ENCODE measurements around the gene MAMSTR. TPM values are rescaled to one million over a fixed set of nuclear protein-coding genes. Genes with fewer than 3 reads are reported as not detected.
A peak's percentile ranks its signal among the peaks of the same experiment; 100 is the strongest.
"Not testable (repeated sequence)": the region's sequence is repeated elsewhere in the genome, so short reads cannot be mapped to it uniquely, and the experiment has no call there.

MAMSTR gene
- total RNA-seq, 1 experiment from 2014 or later, result 0.50 TPM

DNA sequence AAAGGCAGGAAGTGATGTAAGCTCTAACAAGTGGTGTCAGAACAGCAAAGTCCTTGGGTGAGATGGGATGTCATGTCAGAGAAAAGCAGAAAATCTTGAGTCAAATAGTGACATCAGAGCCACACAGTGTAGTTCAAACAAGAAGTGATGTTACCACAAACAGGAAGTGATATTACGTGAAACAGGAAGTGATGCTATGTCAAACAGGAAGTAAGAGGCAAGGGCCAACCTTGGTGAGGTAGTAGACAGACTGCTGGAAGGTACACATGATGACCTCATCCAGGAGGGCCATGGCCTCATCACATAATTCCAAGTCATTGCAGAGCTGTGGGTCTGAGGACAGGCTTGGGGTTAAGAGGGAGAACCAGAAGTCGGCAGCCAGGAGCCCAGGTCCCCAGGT, 7.0 kb upstream of the MAMSTR start:
- DNase-seq (ENCODE audit: low read depth, low spot score), result no peak
- in situ Hi-C loops (cut with HindIII; ENCODE audit: low pct_unique_long_range_greater_than_20kb, low sequenced_read_pairs), result no loop called here

DNA sequence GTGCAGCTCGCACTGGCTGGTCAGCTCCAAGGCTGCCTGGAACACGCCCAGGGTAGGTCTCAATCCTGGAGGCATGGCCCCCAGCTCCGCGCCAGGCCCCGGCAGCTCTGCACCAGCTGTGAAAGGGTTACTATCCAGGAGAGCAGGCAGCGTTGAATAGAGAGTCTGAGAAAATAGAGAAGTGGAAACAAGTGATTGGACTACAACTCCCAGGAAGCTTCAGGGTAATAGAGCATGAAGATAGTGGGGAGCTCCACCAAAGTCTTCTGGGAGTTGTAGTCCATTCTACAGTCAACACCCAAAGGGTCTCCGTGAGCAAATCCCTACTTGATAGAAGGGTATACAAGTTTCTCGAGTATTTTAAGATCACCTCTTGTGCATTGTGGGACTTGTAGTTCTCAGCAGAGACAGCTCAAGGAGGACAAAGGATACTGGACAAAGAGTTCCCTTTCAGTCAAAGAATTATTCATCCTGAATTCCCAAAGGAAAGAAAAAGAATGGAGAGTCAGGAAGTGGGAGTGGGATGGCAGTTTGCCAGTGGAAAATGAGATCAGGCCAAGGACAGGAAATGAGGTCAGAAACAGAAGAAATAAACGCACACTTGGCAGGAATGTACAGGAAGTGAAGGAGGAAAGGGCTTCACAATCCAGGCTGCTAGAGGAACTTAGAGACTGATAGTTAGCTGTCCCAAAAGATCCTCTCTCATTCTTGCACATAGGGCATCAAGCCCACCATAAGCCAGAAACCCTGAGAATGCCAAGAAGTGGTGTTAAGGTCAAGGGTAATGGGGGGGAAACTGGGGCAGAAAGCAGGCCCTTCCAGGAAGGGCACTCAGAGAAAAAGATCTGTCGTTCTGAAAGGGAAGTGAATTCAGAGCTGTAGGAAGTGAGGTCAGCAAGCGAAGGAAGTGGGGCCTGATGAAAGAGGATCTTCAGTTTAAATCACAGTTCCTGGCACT, 5.5 kb upstream of the MAMSTR start:
- DNase-seq (ENCODE audit: low read depth, low spot score), result peak; percentile 95
- in situ Hi-C loops (cut with HindIII; ENCODE audit: low pct_unique_long_range_greater_than_20kb, low sequenced_read_pairs), result no loop called here

GRCh38 chr19:48722196-48722708, 2.7 kb upstream of the MAMSTR start:
- in situ Hi-C loops (cut with HindIII; ENCODE audit: low pct_unique_long_range_greater_than_20kb, low sequenced_read_pairs), result no loop called here
- no peak for DNase-seq (ENCODE audit: low read depth, low spot score)

GRCh38 chr19:48720613-48721296, 1.2 kb upstream of the MAMSTR start:
- in situ Hi-C loops (cut with HindIII; ENCODE audit: low pct_unique_long_range_greater_than_20kb, low sequenced_read_pairs), result no loop called here
- DNase-seq (ENCODE audit: low read depth, low spot score), result peak; percentile 17

DNA sequence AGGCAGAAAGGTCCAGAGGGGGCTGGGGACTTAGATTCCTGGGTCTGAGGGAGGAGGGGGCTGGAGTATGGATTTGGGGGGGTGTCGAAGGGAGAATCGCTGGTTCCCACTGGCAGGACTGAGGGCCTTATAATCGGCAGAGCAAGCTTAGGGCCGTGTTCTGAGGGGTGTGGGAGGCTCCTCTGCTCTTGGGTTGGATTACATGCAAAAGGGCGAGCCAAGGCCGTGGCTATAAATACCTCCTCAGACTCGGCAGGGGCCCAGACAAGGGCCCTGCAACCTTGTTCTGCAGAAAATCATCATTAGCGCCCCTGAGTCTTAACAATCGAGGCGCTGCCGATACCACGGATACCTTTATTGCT, 707 bp upstream of the MAMSTR start:
- no peak for DNase-seq (ENCODE audit: low read depth, low spot score)
- in situ Hi-C loops (cut with HindIII; ENCODE audit: low pct_unique_long_range_greater_than_20kb, low sequenced_read_pairs), result no loop called here

DNA sequence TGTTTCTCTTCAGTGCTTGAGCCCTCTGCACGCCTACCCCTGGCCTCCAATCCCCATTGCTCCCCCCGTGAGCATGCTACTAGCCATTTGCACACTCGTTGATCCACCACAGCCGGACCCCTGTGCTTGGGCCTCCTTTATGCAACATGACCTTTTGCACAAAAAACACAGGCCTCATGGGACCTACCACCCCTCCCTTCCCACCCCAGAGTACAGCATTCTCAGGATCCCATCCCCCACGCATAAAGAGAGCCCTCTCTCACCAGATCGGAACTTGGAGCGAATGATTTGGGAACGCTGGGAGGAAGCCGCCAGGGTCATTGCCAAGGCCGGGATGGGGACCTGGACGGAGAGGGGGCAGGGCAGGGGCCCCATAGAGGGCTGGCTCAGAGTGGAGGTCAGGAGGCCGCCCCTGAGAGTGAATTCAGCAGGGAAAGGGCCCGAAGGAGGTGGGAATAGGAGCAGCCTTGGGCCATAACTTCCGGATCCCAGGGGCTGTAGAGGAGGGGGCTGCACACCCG, 754 bp downstream of the MAMSTR start:
- no peak for DNase-seq (ENCODE audit: low read depth, low spot score)
- in situ Hi-C loops (cut with HindIII; ENCODE audit: low pct_unique_long_range_greater_than_20kb, low sequenced_read_pairs), result no loop called here

- DNase-seq (ENCODE audit: low read depth, low spot score); in situ Hi-C loops (cut with HindIII; ENCODE audit: low pct_unique_long_range_greater_than_20kb, low sequenced_read_pairs): not testable (repeated sequence)
These were observed 1.4 kb downstream of the MAMSTR start for GRCh38 chr19:48718106-48718505.

DNA sequence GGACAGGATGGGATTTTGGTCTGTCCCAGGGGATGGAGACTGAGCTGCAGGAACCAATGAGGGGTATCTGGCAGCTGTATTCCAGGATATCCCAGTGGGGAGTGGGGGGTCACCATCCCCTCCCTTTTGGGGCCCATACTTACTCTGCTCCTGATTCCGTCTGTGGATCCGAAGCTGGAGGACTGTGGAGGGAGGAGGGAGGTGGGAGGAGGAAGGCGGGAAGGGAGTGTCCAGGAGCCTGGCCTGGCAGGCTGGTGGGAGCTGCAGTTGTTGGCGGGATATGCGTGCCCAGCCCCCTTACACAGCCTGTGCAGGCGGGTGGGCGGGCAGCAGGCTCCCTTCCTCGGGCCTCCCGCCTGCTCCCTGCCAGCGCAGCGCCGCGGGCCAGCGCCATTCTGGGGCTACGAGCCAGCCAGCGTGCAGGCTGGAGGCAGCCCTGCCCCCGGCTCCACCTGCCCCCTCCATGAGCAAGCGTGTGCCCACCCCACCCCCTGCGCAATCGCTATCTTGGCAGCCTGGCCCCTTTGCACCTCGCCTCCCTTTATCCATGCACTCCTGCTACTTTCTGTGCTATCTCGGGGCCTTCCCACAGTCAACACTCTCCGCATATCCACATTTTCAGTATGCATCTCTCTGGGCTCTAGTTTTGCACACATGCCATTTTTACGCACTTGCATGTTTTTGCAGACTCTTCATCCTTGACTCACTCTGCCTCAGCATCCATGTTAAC, 2.8 kb downstream of the MAMSTR start:
- no peak for DNase-seq (ENCODE audit: low read depth, low spot score)
- in situ Hi-C loops (cut with HindIII; ENCODE audit: low pct_unique_long_range_greater_than_20kb, low sequenced_read_pairs), result no loop called here

GRCh38 chr19:48715681-48716171, 3.8 kb downstream of the MAMSTR start:
- DNase-seq (ENCODE audit: low read depth, low spot score), result no peak
- in situ Hi-C loops (cut with HindIII; ENCODE audit: low pct_unique_long_range_greater_than_20kb, low sequenced_read_pairs), result no loop called here

DNA sequence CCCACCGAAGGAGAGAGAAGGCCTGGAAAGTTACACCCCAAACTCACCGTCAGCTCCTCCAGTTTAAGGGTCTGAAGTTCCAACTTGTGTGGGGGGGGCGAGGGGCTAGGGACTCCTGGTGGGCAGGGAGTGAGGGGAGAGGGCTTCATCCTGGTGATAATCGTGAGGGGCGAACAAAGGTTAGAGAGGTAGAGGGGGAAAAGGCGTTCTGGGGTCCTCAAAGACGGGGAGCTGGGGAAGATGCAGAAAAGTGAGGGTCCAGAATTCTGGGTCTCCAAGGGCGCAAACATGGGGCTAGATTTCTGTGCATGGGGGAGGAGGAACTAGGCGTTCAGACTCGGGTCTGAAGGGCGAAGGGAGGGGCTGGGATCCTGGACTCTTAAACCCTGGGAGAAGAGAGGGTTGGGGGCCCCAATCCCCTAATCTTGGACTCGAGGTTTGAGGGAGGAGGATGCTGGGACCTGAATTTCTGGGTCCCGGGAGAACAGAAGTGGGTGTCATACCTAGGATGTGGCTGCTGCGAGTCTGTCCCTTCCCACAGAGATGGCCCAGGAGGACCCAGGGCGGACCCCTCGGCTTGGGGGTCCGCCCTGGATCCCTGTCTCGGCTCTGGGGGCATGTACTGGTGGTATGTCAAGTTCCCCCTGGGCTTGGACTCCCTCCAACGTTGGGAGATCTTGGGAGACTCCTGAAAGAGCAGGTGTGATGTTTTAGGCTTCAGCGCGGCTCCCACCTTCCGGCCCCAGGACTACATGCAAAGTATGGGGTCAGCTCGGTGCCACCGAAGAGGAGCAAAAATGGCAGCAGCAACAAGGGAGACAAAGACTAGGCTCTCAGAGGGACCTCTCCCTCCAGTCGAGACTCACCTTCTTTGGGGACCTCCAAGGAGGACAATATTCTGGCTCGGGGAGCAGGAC, 4.5 kb downstream of the MAMSTR start:
- in situ Hi-C loops (cut with HindIII; ENCODE audit: low pct_unique_long_range_greater_than_20kb, low sequenced_read_pairs), result no loop called here
- DNase-seq (ENCODE audit: low read depth, low spot score), result no peak

GRCh38 chr19:48713864-48714755, 5.4 kb downstream of the MAMSTR start:
- DNase-seq (ENCODE audit: low read depth, low spot score), result peak; percentile 99
- in situ Hi-C loops (cut with HindIII; ENCODE audit: low pct_unique_long_range_greater_than_20kb, low sequenced_read_pairs), result no loop called here

DNA sequence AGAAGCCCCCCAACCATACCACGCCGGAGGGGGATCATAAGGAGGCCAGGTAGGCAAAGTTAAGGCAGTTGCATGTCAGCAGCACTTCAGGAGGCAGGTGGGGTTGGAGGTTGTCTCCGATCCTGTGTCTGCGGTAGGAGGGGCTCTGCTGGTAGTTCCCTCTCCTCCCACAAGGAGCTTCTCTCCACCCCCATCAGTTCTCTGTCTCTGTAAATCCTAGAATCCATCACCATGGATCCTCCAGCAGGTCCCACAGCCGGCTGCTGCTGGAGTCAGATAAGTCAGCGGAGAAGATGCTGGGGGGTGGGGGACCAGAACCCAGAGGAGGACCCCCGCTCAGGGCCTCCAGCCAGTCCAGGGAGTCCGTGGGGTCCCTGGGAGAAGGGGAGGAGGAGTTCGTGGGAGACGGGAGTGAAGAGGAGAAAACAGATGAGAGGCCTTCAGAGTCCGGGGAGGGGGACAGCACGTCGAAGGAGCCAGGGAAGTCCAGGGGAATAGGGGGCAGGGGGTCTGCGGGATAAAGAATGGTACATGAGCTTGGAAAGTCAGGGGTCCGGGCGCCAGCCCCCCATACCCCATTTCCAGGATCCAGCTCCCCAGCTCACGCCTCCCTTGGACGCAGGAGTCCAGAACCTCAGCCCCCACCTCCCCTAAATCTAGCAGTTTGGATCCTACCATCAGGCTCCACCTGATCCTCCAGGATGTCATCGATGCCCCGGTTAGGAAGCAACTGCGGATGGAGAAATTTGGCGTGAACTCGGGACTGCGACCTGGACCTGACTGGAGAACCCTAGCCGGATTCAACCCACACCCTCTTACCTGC, 6.3 kb downstream of the MAMSTR start:
- DNase-seq (ENCODE audit: low read depth, low spot score), result peak; percentile 47

DNA sequence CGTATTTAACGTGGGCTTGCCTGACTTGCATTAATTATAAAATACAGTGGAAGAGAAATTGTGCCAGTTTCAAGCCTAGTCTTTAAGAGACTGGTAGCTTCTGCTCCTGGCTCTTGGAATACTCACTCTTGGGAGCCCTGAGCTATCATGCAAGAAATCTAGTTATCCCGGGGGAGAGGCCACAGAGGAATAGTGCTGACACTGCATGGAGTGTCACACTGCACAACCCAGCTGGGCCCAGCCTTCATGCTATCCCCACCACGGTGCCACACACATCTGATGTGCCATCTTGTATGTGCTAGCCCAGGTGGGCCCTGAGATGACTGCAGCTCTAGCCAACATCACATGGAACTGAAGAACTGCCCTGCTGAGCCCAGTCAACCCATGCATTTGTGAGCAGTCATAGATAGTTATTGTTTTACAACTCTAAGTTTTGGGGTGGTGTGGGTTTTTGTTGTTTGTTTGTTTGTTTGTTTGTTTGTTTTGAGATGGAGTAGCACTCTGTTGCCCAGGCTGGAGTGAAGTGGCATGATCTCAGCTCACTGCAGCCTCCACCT, 8.3 kb downstream of the MAMSTR start:
- in situ Hi-C loops (cut with HindIII; ENCODE audit: low pct_unique_long_range_greater_than_20kb, low sequenced_read_pairs), result no loop called here
- no peak for DNase-seq (ENCODE audit: low read depth, low spot score)

More for the DNA sequence above, 6.3 kb downstream of the MAMSTR start:
- in situ Hi-C loops (cut with HindIII; ENCODE audit: low pct_unique_long_range_greater_than_20kb, low sequenced_read_pairs), result no loop called here

- DNase-seq (ENCODE audit: low read depth, low spot score), result no peak
- in situ Hi-C loops (cut with HindIII; ENCODE audit: low pct_unique_long_range_greater_than_20kb, low sequenced_read_pairs), result no loop called here
These were observed 11.1 kb downstream of the MAMSTR start for GRCh38 chr19:48708471-48708870.

DNA sequence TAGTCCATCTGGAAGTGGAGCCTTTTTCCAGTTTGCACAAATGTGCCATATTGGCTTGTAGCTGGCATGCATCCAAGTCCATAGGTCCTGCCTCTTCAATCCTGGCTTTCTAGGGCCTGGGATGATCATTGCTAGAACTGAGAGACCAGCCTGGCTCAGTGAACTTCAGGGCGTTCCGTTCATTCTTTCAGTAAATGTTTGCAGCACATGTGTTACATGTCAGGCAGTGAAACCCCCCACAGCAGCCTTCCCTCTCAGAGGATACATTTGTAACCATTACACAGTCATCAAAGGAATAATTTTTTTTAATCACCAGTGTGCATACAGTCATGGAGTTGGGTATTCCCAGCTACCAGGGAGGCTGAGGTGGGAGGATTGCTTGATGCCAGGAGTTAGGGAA, 14.1 kb downstream of the MAMSTR start:
- DNase-seq (ENCODE audit: low read depth, low spot score), result no peak
- in situ Hi-C loops (cut with HindIII; ENCODE audit: low pct_unique_long_range_greater_than_20kb, low sequenced_read_pairs), result no loop called here
